Activated naive CD4-positive, alpha-beta T cell treated with anti-CD3 and anti-CD28 coated beads, Interleukin-2, amount 50 U/mL, for 24 hours (primary cell): ENCODE measurements around the gene NOC4L.
A peak's percentile ranks its signal among the peaks of the same experiment; 100 is the strongest.
"Not testable (repeated sequence)": the region's sequence is repeated elsewhere in the genome, so short reads cannot be mapped to it uniquely, and the experiment has no call there.

ENCODE experiments used
- H3K27ac Mint-ChIP-seq: one replicate; pipeline ENCODE4 v1.8.0; 2021; ENCODE audit warnings: mild to moderate bottlenecking, mixed read lengths
- H3K27me3 Mint-ChIP-seq: one replicate; pipeline ENCODE4 v1.8.0; 2021; ENCODE audit warnings: mixed read lengths
- H3K36me3 Mint-ChIP-seq: one replicate; pipeline ENCODE4 v1.8.0; 2021; ENCODE audit warnings: mixed read lengths
- H3K4me1 Mint-ChIP-seq: one replicate; pipeline ENCODE4 v1.8.0; 2021; ENCODE audit warnings: mixed read lengths
- H3K4me3 Mint-ChIP-seq: one replicate; pipeline ENCODE4 v1.8.0; 2021; ENCODE audit warnings: mild to moderate bottlenecking, mixed read lengths
- H3K9me3 Mint-ChIP-seq: one replicate; pipeline ENCODE4 v1.8.0; 2021; ENCODE audit warnings: mixed read lengths

NOC4L gene

GRCh38 chr12:132146098-132146497 lies 1.8 kb downstream of the NOC4L start:
- H3K4me1 Mint-ChIP-seq = peaks cover 33% of the 10 kb centered on the region
- peak overlapping the region; percentile 92 for H3K4me3 Mint-ChIP-seq
- H3K27me3 Mint-ChIP-seq = no peaks in the 10 kb centered on the region
- peaks cover 6% of the 10 kb centered on the region for H3K36me3 Mint-ChIP-seq
- no peaks in the 10 kb centered on the region for H3K9me3 Mint-ChIP-seq
- H3K27ac Mint-ChIP-seq = peak overlapping the region; percentile 80

- H3K9me3 Mint-ChIP-seq = no peaks in the 10 kb centered on the region
- peak overlapping the region; percentile 92 for H3K4me3 Mint-ChIP-seq
- no peak overlapping the region for H3K27ac Mint-ChIP-seq
- H3K27me3 Mint-ChIP-seq = no peaks in the 10 kb centered on the region
- H3K4me1 Mint-ChIP-seq = peaks cover 33% of the 10 kb centered on the region
- H3K36me3 Mint-ChIP-seq = peaks cover 6% of the 10 kb centered on the region
These were observed 2.6 kb downstream of the NOC4L start for GRCh38 chr12:132146772-132147422.

- Mint-ChIP-seq H3K4me1 (peaks cover 27% of the 10 kb centered on the region), H3K36me3 (peaks cover 6% of the 10 kb centered on the region)
These were observed 3.4 kb downstream of the NOC4L start for GRCh38 chr12:132147423-132148367.

GRCh38 chr12:132148368-132149045 lies 4.2 kb downstream of the NOC4L start:
- no peak overlapping the region for H3K27ac Mint-ChIP-seq
- H3K36me3 Mint-ChIP-seq = peaks cover 4% of the 10 kb centered on the region
- no peaks in the 10 kb centered on the region for H3K9me3 Mint-ChIP-seq
- H3K4me1 Mint-ChIP-seq = peaks cover 23% of the 10 kb centered on the region
- no peaks in the 10 kb centered on the region for H3K27me3 Mint-ChIP-seq
- H3K4me3 Mint-ChIP-seq = no peak overlapping the region

More at GRCh38 chr12:132147423-132148367, 3.4 kb downstream of the NOC4L start:
- H3K27me3 Mint-ChIP-seq = no peaks in the 10 kb centered on the region
- H3K9me3 Mint-ChIP-seq = no peaks in the 10 kb centered on the region
- no peak overlapping the region for H3K27ac Mint-ChIP-seq
- H3K4me3 Mint-ChIP-seq = no peak overlapping the region

GRCh38 chr12:132149526-132149925 lies 5.3 kb downstream of the NOC4L start:
- not testable (repeated sequence) for H3K27me3 Mint-ChIP-seq, H3K9me3 Mint-ChIP-seq, H3K4me3 Mint-ChIP-seq, H3K27ac Mint-ChIP-seq, H3K36me3 Mint-ChIP-seq
- H3K4me1 Mint-ChIP-seq = peaks cover 23% of the 10 kb centered on the region

- Mint-ChIP-seq H3K4me3 (no peak overlapping the region), H3K27ac (no peak overlapping the region), H3K9me3 (no peaks in the 10 kb centered on the region), H3K4me1 (peaks cover 11% of the 10 kb centered on the region), H3K27me3 (no peaks in the 10 kb centered on the region), H3K36me3 (peaks cover 4% of the 10 kb centered on the region)
These were observed 6.5 kb downstream of the NOC4L start for GRCh38 chr12:132150780-132151144.

- no peaks in the 10 kb centered on the region for H3K9me3 Mint-ChIP-seq
- peaks cover under 1% of the 10 kb centered on the region for H3K36me3 Mint-ChIP-seq
- H3K27me3 Mint-ChIP-seq = no peaks in the 10 kb centered on the region
- no peak overlapping the region for H3K4me3 Mint-ChIP-seq
- H3K4me1 Mint-ChIP-seq = peaks cover 7% of the 10 kb centered on the region
- H3K27ac Mint-ChIP-seq = no peak overlapping the region
These were observed 7.0 kb downstream of the NOC4L start for GRCh38 chr12:132151145-132151765.

GRCh38 chr12:132151766-132152410 lies 7.6 kb downstream of the NOC4L start:
- Mint-ChIP-seq H3K27ac (no peak overlapping the region), H3K4me1 (peaks cover under 1% of the 10 kb centered on the region), H3K36me3 (no peaks in the 10 kb centered on the region), H3K27me3 (no peaks in the 10 kb centered on the region), H3K4me3 (no peak overlapping the region), H3K9me3 (no peaks in the 10 kb centered on the region)

- Mint-ChIP-seq H3K9me3 (no peaks in the 10 kb centered on the region), H3K4me3 (no peak overlapping the region), H3K36me3 (no peaks in the 10 kb centered on the region), H3K4me1 (no peaks in the 10 kb centered on the region), H3K27me3 (no peaks in the 10 kb centered on the region), H3K27ac (no peak overlapping the region)
These were observed 8.2 kb downstream of the NOC4L start for GRCh38 chr12:132152411-132152821.

- Mint-ChIP-seq H3K9me3 (no peaks in the 10 kb centered on the region), H3K4me1 (no peaks in the 10 kb centered on the region), H3K4me3 (no peak overlapping the region), H3K27me3 (no peaks in the 10 kb centered on the region), H3K27ac (no peak overlapping the region), H3K36me3 (no peaks in the 10 kb centered on the region)
These were observed 8.7 kb downstream of the NOC4L start for GRCh38 chr12:132152953-132153352.

GRCh38 chr12:132153501-132154340 lies 9.5 kb downstream of the NOC4L start:
- no peaks in the 10 kb centered on the region for H3K27me3 Mint-ChIP-seq
- no peaks in the 10 kb centered on the region for H3K36me3 Mint-ChIP-seq
- no peak overlapping the region for H3K4me3 Mint-ChIP-seq
- no peaks in the 10 kb centered on the region for H3K9me3 Mint-ChIP-seq
- no peaks in the 10 kb centered on the region for H3K4me1 Mint-ChIP-seq
- no peak overlapping the region for H3K27ac Mint-ChIP-seq

GRCh38 chr12:132154341-132154761 lies 10.1 kb downstream of the NOC4L start:
- Mint-ChIP-seq H3K9me3 (no peaks in the 10 kb centered on the region), H3K4me1 (no peaks in the 10 kb centered on the region), H3K27ac (peak overlapping the region; percentile 42), H3K27me3 (no peaks in the 10 kb centered on the region), H3K36me3 (no peaks in the 10 kb centered on the region), H3K4me3 (no peak overlapping the region)

GRCh38 chr12:132154941-132155770 lies 10.9 kb downstream of the NOC4L start:
- Mint-ChIP-seq H3K27me3 (no peaks in the 10 kb centered on the region), H3K4me3 (no peak overlapping the region), H3K36me3 (no peaks in the 10 kb centered on the region), H3K4me1 (no peaks in the 10 kb centered on the region), H3K9me3 (no peaks in the 10 kb centered on the region), H3K27ac (no peak overlapping the region)
